BJ (cell line): ENCODE data around the gene ALK. TPM values are rescaled to one million over a fixed set of nuclear protein-coding genes. Genes with fewer than 3 reads are reported as not detected.

Experiments
- CTCF ChIA-PET: fragments of 350-600 bp; formaldehyde crosslinking; extraction: SDS; loops from one replicate; lab custom pipeline; 2021; ENCODE audit warnings: antibody characterized with exemption, inconsistent platforms; lab: Yijun Ruan, JAX
- POLR2A ChIA-PET: fragments of 300-600 bp; sonication (Branson Sonifier 250); formaldehyde crosslinking; extraction: SDS; loops from one replicate; lab custom pipeline; 2021; ENCODE audit warnings: antibody characterized with exemption; lab: Charles Lee
- DNase-seq: peaks from one replicate; pipeline ENCODE4 v3.0.0-alpha.2; 2011; ENCODE audit warnings: low read depth
- H3K27me3 ChIP-seq: 2 replicates; pipeline ENCODE4 v1.6.0; 2011; ENCODE audit warnings: low read length; ENCODE audit not compliant: control insufficient read depth, insufficient read depth
- H3K36me3 ChIP-seq: 2 replicates; pipeline ENCODE4 v1.5.1; 2011; ENCODE audit warnings: low read length; ENCODE audit not compliant: control insufficient read depth, insufficient read depth
- H3K4me3 ChIP-seq: 2 replicates; pipeline ENCODE4 v1.5.1; 2011; ENCODE audit warnings: low read depth, mild to moderate bottlenecking, control low read depth, low read length
- polyA plus RNA-seq: library from polyadenylated mRNA; depleted of rRNA; stranded (reverse); fragments of >200 nt; gene quantifications from 2 replicates; pipeline ENCODE4 v1.2.3, GENCODE V29; 2011
- TF ChIP-seq, protein P1 (sequence below): IDR thresholded peaks from 2 replicates; pipeline ENCODE4 v1.5.1; 2011; ENCODE audit warnings: low read depth, mild to moderate bottlenecking, control low read depth, inconsistent platforms, low read length, moderate library complexity; ENCODE audit not compliant: insufficient read depth

ALK gene
- polyA plus RNA-seq, 1 experiment = not detected

- DNase-seq = no peak
- TF ChIP-seq, protein P1, sequence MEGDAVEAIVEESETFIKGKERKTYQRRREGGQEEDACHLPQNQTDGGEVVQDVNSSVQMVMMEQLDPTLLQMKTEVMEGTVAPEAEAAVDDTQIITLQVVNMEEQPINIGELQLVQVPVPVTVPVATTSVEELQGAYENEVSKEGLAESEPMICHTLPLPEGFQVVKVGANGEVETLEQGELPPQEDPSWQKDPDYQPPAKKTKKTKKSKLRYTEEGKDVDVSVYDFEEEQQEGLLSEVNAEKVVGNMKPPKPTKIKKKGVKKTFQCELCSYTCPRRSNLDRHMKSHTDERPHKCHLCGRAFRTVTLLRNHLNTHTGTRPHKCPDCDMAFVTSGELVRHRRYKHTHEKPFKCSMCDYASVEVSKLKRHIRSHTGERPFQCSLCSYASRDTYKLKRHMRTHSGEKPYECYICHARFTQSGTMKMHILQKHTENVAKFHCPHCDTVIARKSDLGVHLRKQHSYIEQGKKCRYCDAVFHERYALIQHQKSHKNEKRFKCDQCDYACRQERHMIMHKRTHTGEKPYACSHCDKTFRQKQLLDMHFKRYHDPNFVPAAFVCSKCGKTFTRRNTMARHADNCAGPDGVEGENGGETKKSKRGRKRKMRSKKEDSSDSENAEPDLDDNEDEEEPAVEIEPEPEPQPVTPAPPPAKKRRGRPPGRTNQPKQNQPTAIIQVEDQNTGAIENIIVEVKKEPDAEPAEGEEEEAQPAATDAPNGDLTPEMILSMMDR = no peak
- Histone ChIP-seq H3K36me3 (no peaks in the 10 kb centered on the region), H3K4me3 (no peak overlapping the region), H3K27me3 (peaks cover 8% of the 10 kb centered on the region)
- CTCF ChIA-PET = interaction anchor here (0.9 to 1.3 kb wide), 3 partner anchors 13 to 20 kb away, joined by 3 read pairs; no protein-coding TSS in a partner anchor
- POLR2A ChIA-PET = interaction anchor here (0.6 kb wide), 1 partner anchor 281 kb away, joined by 7 read pairs; no protein-coding TSS in a partner anchor
Measured at GRCh38 chr2:29227935-29228675, 693.3 kb downstream of the ALK start.

GRCh38 chr2:29226808-29227207 lies 694.6 kb downstream of the ALK start:
- Histone ChIP-seq H3K27me3 (peaks cover 8% of the 10 kb centered on the region), H3K36me3 (no peaks in the 10 kb centered on the region), H3K4me3 (no peak overlapping the region)
- TF ChIP-seq, protein P1 = no peak
- no peak for DNase-seq
- ChIA-PET CTCF (no interaction called here), POLR2A (no interaction called here)

DNA sequence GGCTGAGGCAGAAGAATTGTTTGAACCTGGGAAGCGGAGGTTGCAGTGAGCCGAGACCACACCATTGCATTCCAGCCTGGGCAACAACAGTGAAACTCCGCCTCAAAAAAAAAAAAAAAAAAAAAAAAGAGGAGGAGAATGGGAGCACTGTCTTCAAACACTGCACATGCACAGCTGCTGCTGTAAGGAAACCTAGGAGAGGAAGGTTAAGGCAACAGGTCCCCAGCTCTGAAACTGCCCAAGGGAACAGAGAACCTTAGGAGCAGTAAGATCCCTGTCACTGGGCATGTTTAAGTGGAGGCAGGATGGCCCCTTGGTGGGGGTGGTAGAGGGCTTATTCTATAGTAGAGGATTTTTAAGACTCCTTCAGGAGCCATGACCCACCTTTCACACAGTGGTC lies 695.0 kb downstream of the ALK start:
- TF ChIP-seq, protein P1 = no peak
- peaks cover 8% of the 10 kb centered on the region for H3K27me3 ChIP-seq
- ChIA-PET CTCF (no interaction called here), POLR2A (no interaction called here)
- H3K36me3 ChIP-seq = no peaks in the 10 kb centered on the region
- DNase-seq = no peak
- H3K4me3 ChIP-seq = no peak overlapping the region

DNA sequence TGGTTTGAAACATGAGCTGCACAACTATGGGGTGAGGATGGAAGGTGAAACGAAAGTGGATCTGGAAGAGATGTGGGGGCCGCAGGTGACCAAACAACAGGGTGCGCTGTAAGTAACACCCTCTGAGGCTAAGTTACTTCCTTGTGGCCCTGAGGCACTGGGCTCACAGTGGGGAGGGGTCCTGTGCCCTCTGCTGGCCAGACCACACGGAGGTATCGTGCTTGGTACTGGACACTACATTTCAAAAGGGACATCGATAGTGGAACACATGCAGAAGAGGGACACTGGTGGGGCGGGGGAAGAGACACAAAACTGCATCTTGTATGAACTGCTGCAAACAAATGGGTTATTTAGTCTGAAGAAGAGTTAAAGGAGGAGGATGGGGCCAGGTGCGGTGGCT lies 695.6 kb downstream of the ALK start:
- peaks cover 8% of the 10 kb centered on the region for H3K27me3 ChIP-seq
- no peak for DNase-seq
- no peak overlapping the region for H3K4me3 ChIP-seq
- ChIA-PET POLR2A (no interaction called here), CTCF (interaction anchor here (3.3 kb wide), 1 partner anchor 13 kb away, joined by 9 read pairs; no protein-coding TSS in a partner anchor)
- H3K36me3 ChIP-seq = no peaks in the 10 kb centered on the region
- TF ChIP-seq, protein P1 = no peak

GRCh38 chr2:29224693-29225551 lies 696.5 kb downstream of the ALK start:
- CTCF ChIA-PET = interaction anchor here (0.8 to 3.3 kb wide), 3 partner anchors 10 to 616 kb away, joined by 3 to 9 read pairs (median 7); no protein-coding TSS in a partner anchor
- Histone ChIP-seq H3K4me3 (no peak overlapping the region), H3K27me3 (peaks cover 5% of the 10 kb centered on the region), H3K36me3 (no peaks in the 10 kb centered on the region)
- no peak for DNase-seq
- TF ChIP-seq, protein P1 = no peak
- POLR2A ChIA-PET = no interaction called here
